Stomach (tissue), 4 donors: ENCODE measurements around the gene TOX3.

Source experiments
- CTCF ChIP-seq, 7 experiments: fragments of 450-650 bp in 4 of 7; fragments of 200-600 bp in 3 of 7; sonication (generic) in 3 of 7; IDR thresholded peaks; one replicate each; pipeline ENCODE4 v1.5.1; 2016 to 2019; ENCODE audit warnings: antibody characterized with exemption in 7 of 7, control low read depth in 2 of 7, mild to moderate bottlenecking in 1 of 7
- EP300 ChIP-seq: sonication (generic); formaldehyde crosslinking; IDR thresholded peaks from one replicate; pipeline ENCODE4 v1.6.1; 2017; ENCODE audit warnings: antibody characterized with exemption
- POLR2A ChIP-seq, 4 donors: fragments of 450-650 bp; IDR thresholded peaks; one replicate each; pipeline ENCODE4 v1.6.1; 2016; ENCODE audit warnings: antibody characterized with exemption in 4 of 4, control low read depth in 2 of 4, mild to moderate bottlenecking in 1 of 4, moderate library complexity in 1 of 4
- POLR2AphosphoS5 ChIP-seq, 3 donors: sonication (generic); formaldehyde crosslinking; IDR thresholded peaks; one replicate each; pipeline ENCODE4 v1.6.1; 2016; ENCODE audit warnings: antibody characterized with exemption in 3 of 3

GRCh38 chr16:52463904-52464303 lies 83.0 kb downstream of the TOX3 start:
- TF ChIP-seq CTCF (IDR thresholded peaks at IDR 0.05) (no peak), POLR2A (IDR thresholded peaks at IDR 0.05) (no peak), POLR2AphosphoS5 (IDR thresholded peaks at IDR 0.05) (no peak), EP300 (no peak)
